Lung (tissue), 12 donors: ENCODE results near the gene CDH4. TPM values are rescaled to one million over a fixed set of nuclear protein-coding genes. Genes with fewer than 3 reads are reported as not detected.

Source experiments
- ATAC-seq: fragments of 200-7000 bp; cut with Tn5 transposase; one replicate; pipeline ENCODE4 v1.9.1; 2020; ENCODE audit warnings: moderate number of reproducible peaks; ENCODE audit not compliant: insufficient read depth, low FRiP score
- DNase-seq, 3 donors: peaks; one replicate each; pipeline ENCODE4 v3.0.0-alpha.2; 2013 to 2017
- H3K27ac ChIP-seq, 2 donors: one replicate each; pipeline ENCODE4 v1.5.1; 2013; ENCODE audit warnings: mild to moderate bottlenecking in 2 of 2, moderate library complexity in 2 of 2, control low read depth in 1 of 2, inconsistent platforms in 1 of 2, low read depth in 1 of 2, low read length in 1 of 2
- H3K27me3 ChIP-seq, 3 donors: one replicate each; pipeline ENCODE4 v1.5.1; 2013; ENCODE audit warnings: low read length in 2 of 3; ENCODE audit not compliant: control insufficient read depth in 3 of 3, insufficient read depth in 3 of 3
- H3K36me3 ChIP-seq, 4 donors: one replicate each; pipeline ENCODE4 v1.5.1; 2013; ENCODE audit warnings: low read length in 4 of 4, mild to moderate bottlenecking in 1 of 4, moderate library complexity in 1 of 4; ENCODE audit not compliant: control insufficient read depth in 4 of 4, insufficient read depth in 4 of 4
- H3K4me1 ChIP-seq, 5 donors: one replicate each; pipeline ENCODE4 v1.5.1; 2013; ENCODE audit warnings: low read length in 5 of 5, mild to moderate bottlenecking in 2 of 5, moderate library complexity in 1 of 5; ENCODE audit not compliant: control insufficient read depth in 5 of 5, insufficient read depth in 5 of 5
- H3K4me3 ChIP-seq: one replicate; pipeline ENCODE4 v1.5.1; 2013; ENCODE audit warnings: mild to moderate bottlenecking, control low read depth, moderate library complexity
- H3K9ac ChIP-seq, 2 donors: one replicate each; pipeline ENCODE4 v1.5.1; 2013; ENCODE audit warnings: low read length in 2 of 2, control low read depth in 1 of 2; ENCODE audit not compliant: insufficient read depth in 1 of 2
- H3K9me3 ChIP-seq, 4 donors: one replicate each; pipeline ENCODE4 v1.5.1; 2013; ENCODE audit warnings: low read length in 3 of 4, mild to moderate bottlenecking in 1 of 4, moderate library complexity in 1 of 4; ENCODE audit not compliant: control insufficient read depth in 4 of 4, insufficient read depth in 3 of 4
- WGBS, 2 donors: extraction: QIAGEN DNeasy Blood & Tissue Kit; methylation state at CpG; one replicate each; pipeline ENCODE4 v1.1.7; 2013; 5-methylcytosine and 5-hydroxymethylcytosine counted together
- polyA plus RNA-seq, 2 donors: library from polyadenylated mRNA; stranded (reverse); fragments of 200-250 nt; gene quantifications; one replicate each; pipeline ENCODE4 v1.2.1, GENCODE V29; 2013
- total RNA-seq, 2 donors: library from RNA; depleted of rRNA in 1 of 2; stranded (reverse); fragments of >200 nt in 1 of 2; gene quantifications; one replicate each; pipeline ENCODE4 v1.2.1, GENCODE V29; 2014 to 2021
- TF ChIP-seq, protein P1 (sequence below): IDR thresholded peaks from 2 replicates; pipeline ENCODE4 v1.5.1; 2012; ENCODE audit warnings: mild to moderate bottlenecking; ENCODE audit errors: control extremely low read depth, extremely low read depth
- donor health status: control.
- donor health status: control.
- donor health status: Bipolar disorder and iron deficiency.
- donor health status: healthy.
- donor health status: DM: yes; HTN: yes; CAD: no.

The CDH4 gene
- total and polyA plus RNA-seq, 4 donors: 0.10 to 2.1 (median 0.34) TPM

DNA sequence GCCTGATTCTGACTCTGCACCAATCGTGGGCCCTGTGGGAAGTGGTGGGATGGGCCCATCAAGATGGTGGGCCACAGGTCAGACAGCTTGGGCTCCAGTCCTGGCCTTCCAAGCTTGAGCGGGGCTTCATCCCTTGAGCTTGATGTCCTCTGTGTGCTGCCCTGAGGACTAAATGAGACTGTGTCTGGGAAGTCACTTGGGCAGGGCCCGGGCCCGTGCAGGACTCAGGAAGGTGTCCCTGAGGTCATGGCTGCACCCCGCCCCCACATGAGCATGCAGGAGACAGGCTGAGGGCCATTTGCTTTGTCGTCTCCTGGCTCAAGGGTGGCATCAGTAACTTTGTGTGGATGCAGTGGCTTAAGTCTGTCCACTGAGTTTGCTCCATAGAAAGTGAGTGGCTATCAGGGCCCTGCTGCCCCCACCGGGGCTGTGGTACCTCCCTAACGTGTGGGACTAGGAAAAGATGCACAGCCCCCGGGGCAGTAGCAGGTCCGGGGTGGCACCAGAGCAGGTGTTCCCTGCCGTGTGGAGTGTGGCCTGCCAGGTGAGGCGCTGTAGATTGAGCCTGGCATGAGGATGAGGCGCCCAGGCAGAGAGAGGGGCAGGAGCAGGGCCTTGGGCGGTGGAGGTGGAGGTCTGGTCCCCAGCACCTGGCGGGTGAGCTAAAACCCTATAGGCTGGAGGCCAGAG is 515.0 kb downstream of the CDH4 start:
- no peak for ATAC-seq
- 81 to 90% methylated on average over 15 of the region's 15 CpGs for WGBS, 2 donors
- peaks cover 0 to 14% (median 0%) of the 10 kb centered on the region in 3 donors for H3K27me3 ChIP-seq
- TF ChIP-seq, protein P1, sequence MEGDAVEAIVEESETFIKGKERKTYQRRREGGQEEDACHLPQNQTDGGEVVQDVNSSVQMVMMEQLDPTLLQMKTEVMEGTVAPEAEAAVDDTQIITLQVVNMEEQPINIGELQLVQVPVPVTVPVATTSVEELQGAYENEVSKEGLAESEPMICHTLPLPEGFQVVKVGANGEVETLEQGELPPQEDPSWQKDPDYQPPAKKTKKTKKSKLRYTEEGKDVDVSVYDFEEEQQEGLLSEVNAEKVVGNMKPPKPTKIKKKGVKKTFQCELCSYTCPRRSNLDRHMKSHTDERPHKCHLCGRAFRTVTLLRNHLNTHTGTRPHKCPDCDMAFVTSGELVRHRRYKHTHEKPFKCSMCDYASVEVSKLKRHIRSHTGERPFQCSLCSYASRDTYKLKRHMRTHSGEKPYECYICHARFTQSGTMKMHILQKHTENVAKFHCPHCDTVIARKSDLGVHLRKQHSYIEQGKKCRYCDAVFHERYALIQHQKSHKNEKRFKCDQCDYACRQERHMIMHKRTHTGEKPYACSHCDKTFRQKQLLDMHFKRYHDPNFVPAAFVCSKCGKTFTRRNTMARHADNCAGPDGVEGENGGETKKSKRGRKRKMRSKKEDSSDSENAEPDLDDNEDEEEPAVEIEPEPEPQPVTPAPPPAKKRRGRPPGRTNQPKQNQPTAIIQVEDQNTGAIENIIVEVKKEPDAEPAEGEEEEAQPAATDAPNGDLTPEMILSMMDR: no peak
- no peak overlapping the region for H3K9ac ChIP-seq
- no peaks in the 10 kb centered on the region for H3K36me3 ChIP-seq
- no peak for DNase-seq
- no peaks in the 10 kb centered on the region for H3K4me1 ChIP-seq
- no peak overlapping the region for H3K4me3 ChIP-seq
- no peak overlapping the region for H3K27ac ChIP-seq
- no peaks in the 10 kb centered on the region for H3K9me3 ChIP-seq

- peaks cover 0 to 14% (median 0%) of the 10 kb centered on the region in 3 donors for H3K27me3 ChIP-seq
- WGBS, 2 donors: 84 to 93% methylated on average over 14 of the region's 14 CpGs
- no peak overlapping the region for H3K27ac ChIP-seq
- DNase-seq (no peak), ATAC-seq (no peak)
- no peaks in the 10 kb centered on the region for H3K4me1 ChIP-seq
- no peak overlapping the region for H3K4me3 ChIP-seq
- TF ChIP-seq, protein P1: no peak
- no peak overlapping the region for H3K9ac ChIP-seq
- H3K9me3 ChIP-seq: no peaks in the 10 kb centered on the region
- H3K36me3 ChIP-seq: no peaks in the 10 kb centered on the region
Measured at GRCh38 chr20:61767761-61768494, 515.9 kb downstream of the CDH4 start.

- DNase-seq (no peak), ATAC-seq (no peak)
- Histone ChIP-seq H3K36me3 (no peaks in the 10 kb centered on the region), H3K27ac (no peak overlapping the region), H3K4me1 (no peaks in the 10 kb centered on the region), H3K9ac (no peak overlapping the region), H3K9me3 (no peaks in the 10 kb centered on the region), H3K4me3 (no peak overlapping the region), H3K27me3 (peaks cover 0 to 12% (median 0%) of the 10 kb centered on the region in 3 donors)
- TF ChIP-seq, protein P1: no peak
- WGBS, 2 donors: 74 to 81% methylated on average over 16 of the region's 16 CpGs
Measured at GRCh38 chr20:61768571-61769285, 516.7 kb downstream of the CDH4 start.
